GM21528 (cell line): ENCODE results near the gene PAQR4.

Experiments used
- ATAC-seq: cut with Tn5 transposase; IDR thresholded peaks from one replicate; pipeline ENCODE4 v1.9.1; 2021; ENCODE audit warnings: mild to moderate bottlenecking, moderate library complexity; ENCODE audit not compliant: unreplicated experiment, low FRiP score

The PAQR4 gene

DNA sequence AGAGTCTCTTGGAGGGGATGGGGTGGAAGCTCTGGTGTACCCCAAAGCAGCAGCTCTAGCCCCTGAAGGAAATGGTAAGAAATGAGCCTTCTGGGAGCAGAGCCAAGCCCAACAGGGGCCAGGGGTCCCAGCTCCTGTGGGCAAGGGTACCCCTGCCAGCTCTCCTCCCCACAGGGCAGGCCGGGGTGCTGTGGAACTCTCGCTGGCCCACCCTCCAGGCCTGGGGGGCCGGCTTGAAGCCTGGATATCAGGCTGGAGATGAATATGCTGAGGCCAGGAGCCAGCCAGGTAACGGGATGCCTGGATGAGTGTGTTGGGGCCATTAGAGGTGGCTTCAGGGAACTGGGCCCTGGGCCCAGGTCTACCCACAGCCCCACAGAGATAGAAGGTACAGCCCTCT is 31.4 kb downstream of the PAQR4 start:
- ATAC-seq: no peak

DNA sequence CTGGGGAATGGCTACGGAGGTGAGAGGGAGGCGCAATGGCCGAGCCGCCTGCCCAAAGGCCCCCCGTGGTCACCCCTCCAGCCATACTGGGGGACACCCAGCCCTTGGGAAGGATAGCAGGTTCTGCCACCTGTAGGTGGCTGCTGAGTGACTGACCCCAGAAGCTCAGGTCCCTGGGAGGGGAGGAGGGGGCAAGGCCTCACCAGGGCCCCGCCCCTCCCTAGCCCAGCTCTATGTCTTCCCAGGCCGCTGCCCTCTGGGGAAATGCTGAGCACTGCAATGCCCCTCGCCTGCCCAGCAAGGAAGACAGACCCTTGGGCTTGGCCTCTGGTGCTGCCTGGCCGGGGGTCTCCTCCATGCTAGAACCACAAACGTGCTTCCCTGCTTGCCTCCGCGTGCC is 32.2 kb downstream of the PAQR4 start:
- ATAC-seq: no peak

GRCh38 chr16:3003582-3004270 is 34.6 kb downstream of the PAQR4 start:
- peak; percentile 86 for ATAC-seq

DNA sequence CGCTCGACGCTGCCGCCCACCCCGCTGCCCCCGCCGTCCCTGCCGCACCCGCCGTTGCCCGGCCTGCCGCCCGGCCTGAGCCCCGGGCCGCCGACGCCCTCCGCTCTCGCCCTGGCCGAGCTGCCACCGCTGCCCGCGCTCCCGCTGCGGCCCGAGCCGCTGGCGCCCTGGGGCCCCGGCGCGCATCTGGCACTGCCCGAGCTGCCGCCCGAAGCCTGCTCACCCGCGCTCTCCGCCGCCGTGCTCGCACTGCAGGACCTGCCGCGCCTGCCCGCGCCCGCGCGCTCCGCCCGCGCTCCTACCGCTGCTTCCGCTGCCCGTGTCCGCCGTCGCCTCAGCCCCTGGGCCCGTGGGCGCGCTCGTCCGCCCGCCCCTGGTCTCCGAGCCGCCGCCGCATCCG is 35.2 kb downstream of the PAQR4 start:
- ATAC-seq: peak; percentile 18

DNA sequence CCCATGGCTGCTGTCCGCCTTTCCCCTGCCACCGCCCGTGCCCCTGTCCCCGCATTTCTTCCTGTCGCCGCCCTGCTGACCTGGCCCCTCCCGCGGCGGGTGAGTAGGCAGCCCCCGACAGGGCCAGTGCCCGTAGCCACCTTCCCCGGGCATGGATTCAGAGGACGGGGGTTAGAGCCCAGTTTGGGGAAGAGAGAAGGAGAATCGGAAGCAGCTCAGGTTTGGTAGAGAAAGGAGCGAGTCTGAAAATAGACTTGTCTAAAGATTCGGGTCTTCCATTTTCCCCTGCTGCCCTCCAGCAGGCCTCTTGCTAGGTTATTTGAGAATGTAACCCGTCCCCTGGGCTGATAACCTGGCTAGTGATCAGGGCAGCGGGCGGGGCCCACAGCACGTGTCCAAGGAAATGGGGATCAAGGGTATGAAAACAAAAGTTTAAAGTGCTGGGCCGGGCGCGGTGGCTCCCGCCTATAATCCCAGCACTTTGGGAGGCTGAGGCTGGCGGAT is 35.7 kb downstream of the PAQR4 start:
- ATAC-seq: no peak

DNA sequence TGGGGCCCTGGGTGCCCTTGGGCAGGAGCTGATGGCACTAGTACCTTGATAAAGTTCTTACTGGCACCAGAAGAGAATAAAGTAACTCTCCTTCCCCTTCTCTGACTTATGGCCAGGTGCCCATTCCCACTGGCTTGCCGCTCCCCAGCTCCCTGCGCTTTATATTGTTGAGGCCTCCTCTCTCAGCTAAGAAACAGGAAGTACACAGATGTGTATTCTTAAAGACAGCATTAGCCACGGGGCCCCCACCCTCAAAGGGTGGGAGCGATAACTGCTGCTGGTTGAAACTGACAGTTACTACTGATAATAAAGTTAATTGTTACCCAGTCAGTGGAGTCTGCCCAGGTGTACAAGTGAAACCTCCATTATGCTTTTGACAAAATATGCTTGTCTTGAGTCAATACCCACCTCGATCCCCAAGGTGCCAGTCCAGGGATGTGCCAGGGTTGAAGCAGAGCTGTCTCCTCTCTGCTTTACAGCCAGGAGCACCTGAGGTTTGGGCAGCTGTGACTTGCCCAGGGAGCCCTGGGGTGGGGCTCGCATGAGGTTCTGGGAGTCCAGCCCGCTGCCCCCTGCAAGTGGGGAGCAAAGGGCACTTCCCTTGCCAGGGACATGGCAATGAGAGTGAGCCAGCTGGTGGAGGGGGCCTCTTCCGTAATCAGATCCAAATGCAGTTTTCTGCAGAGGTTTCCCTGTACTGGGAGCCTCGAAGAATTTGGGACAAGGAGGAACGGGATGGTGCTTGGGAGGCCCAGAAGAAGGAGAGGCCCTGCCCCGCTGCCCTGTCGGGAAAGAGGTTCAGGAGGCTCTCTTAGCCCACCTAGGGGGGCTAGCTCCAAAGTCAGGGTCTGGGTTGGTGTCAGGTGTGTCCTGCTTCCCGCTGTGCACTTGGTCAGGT is 38.2 kb downstream of the PAQR4 start:
- ATAC-seq: no peak

- ATAC-seq: no peak
Observed at GRCh38 chr16:3007957-3008689, 39.0 kb downstream of the PAQR4 start.

DNA sequence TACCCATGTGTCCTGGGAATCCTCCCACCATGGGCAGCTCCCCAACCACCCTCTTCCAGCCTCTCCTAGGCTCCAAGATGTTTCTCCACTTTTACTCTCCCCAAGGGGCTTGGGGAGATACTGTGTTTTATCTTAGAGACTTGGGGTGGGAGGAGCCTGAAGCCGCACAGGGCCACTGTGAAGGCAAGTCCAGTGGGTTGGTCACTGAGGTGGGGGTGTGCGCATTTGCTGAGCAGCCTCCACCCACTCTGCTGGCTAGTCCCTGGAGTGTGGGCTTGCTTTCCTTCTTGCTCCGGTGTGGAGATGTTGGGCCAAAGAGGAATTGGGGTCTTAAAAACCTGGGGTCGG is 39.5 kb downstream of the PAQR4 start:
- ATAC-seq: no peak

DNA sequence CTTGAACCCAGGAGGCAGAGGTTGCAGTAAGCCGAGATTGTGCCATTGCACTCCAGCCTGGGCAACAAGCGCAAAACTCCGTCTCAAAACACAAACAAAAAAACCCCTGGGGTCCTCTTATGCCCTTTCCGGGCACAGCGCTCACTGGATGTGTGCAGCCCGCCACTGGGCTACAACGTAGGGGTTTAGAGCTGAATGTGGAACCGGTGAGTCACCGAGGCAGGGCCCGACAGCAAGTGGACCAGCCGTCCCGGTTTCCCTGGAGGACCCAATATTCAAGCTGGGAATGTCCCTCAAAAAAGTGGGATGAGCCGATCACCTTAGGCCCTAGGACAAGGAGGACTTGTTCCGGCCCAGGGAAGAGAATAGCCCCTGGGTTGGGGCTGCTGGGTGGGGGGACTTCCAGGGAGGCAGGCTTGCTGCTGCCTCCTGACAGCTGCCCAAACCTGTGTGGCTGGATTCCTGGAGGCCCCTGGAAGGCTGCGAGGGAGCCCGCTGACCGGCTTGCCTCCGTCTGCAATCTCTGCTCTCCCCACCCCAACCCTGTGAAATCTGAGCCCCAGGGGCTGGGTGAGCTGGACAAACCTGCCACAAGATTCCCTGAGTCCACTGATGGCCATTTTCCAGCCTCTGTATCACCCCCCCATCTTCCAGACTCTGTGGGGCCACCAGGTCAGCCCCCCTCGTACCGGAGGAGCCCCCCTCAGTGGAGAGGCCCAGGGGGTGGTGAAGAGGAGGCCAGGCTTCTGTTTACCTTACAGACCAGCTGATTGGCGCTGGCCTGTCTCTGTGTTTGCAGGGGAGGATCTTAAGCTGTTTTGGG is 40.6 kb downstream of the PAQR4 start:
- no peak for ATAC-seq

DNA sequence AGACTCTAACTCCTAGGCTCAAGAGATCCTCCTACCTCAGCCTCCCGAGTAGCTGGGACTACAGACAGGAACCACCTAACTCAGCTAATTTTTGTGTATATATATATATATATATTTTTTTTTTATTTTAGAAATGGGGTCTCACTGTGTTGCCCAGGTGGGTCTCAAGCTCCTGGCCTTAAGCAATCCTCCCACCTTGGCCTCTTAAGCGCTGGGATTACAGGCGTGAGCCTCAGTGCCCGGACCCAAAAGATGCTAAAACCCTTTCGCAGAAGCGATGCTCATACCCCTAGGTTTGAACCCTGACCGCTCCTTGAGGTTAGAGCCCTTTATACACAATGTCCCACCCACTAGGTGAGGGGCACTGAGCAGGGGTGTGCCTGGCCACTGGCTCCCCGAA is 41.4 kb downstream of the PAQR4 start:
- no peak for ATAC-seq

GRCh38 chr16:3012246-3012645 is 43.1 kb downstream of the PAQR4 start:
- ATAC-seq: no peak

- ATAC-seq: no peak
Observed at GRCh38 chr16:3012828-3013420, 43.8 kb downstream of the PAQR4 start, which contains the start of gene CLDN9. CLDN9 (plus strand) TSS chr16:3012923; CDS start chr16:3013363, 440 bp downstream.

DNA sequence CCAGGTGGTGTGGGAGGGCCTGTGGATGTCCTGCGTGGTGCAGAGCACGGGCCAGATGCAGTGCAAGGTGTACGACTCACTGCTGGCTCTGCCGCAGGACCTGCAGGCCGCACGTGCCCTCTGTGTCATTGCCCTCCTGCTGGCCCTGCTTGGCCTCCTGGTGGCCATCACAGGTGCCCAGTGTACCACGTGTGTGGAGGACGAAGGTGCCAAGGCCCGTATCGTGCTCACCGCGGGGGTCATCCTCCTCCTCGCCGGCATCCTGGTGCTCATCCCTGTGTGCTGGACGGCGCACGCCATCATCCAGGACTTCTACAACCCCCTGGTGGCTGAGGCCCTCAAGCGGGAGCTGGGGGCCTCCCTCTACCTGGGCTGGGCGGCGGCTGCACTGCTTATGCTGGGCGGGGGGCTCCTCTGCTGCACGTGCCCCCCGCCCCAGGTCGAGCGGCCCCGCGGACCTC is 44.4 kb downstream of the PAQR4 start:
- ATAC-seq: no peak

DNA sequence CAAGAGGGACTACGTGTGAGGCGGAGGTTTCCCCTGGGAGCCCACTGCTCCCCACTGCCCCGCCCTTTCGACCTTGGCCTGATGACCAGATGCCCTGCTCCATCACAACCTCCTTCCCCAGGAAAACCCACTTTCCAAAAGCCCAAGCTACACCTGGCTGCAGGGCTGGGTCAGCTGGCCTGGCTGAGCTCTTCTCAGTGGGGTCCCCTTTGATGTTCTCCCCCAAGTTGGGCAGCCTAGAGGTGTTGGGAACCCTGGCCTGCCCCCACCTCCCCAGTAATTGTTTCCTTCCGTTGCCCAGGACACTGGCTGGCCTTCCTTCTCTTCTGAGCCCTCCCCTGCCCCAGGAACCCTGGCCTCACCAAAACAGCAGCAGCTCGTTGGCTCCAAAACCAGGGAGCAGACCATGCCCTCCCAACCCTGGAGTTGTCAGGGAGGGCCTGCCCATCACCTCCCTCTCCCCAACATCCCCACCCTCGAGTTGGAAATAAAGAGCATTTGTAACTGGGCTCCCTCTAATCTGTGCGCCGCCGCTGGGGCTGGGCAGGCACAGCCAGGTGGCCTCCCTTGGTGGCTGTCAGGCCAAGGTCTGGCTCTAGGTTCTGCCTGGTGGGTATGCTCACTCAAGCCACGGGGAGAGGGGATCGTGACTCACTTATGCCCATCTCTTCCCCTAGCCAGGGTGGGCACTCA is 45.0 kb downstream of the PAQR4 start:
- no peak for ATAC-seq

DNA sequence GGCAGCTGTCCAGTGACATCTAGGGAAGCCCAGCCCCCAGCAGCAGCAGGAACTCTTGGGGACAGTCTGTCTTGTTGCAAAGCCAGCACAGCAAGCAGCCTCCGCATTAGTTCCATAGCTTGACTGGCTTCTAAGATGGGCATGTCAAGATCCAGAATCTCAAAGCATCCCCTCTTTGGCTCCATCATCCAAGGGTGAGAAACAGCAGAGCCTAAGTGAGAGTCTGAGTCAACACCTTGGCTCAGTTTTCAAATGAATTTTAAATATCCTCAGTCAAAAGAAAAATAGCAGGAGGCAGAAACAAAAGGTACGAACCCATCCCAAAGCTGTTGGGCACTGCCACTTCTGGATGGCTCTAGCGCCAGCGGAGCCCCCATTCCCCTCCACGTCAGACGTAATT is 45.8 kb downstream of the PAQR4 start:
- ATAC-seq: no peak

DNA sequence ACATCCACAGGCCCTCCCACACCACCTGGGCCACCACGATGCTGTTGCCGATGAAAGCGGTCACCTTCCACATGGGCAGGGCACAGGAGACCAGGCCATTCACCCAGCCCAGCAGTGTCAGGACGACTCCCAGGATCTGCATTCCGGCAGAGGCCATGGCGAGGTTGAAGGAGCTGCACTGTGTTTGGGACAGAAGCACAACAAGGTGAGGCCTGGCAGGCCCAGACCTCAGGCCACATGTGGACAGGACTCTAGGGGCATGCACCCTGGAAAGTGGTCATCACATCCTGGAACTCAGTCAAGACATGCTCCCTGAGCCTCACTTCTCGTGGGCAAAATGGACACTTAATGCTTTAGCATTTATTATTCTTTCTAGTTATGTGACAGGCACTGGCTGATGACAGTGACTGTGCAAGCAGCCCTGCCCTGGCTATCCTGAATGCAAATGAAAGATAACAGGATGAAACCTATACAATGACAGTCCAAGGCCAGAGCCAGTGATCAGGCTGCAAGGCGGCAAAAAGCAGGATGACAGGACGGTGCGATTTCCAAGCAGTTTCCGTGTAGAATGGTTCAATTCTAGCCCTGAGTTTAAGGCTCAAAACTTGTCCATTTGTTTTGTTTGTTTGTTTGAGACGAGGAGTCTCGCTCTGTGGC is 46.8 kb downstream of the PAQR4 start:
- ATAC-seq: no peak

DNA sequence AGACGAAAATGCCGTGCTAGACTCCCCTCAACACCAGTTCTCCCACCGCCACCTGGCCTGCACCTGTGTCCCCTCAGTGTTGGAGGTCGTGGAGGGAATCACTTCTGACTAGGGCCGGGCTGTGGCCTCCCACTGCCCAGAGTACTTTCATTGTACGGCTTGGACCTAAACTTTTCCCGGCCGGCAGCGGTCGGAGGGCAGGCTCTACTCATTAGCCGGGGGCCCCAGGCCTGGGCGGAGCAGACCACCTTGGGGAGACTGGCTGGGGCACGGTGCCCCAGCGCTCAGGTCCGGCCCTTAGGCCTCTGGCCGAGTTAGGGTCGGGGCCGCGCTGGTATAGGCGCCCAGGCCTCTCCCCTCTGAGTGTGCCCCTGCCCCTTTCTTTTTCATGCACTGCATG is 48.2 kb downstream of the PAQR4 start:
- ATAC-seq: no peak

- no peak for ATAC-seq
Observed at GRCh38 chr16:3017794-3018506, 48.8 kb downstream of the PAQR4 start, which contains the start of gene CLDN6. CLDN6 (minus strand) TSS chr16:3018183; CDS start chr16:3016021, 2,162 bp downstream.
